IPS DF 6.9 (cell line): Measurements from ENCODE around the gene PLXNA2.

Experiments used
- DNase-seq: peaks from one replicate; pipeline ENCODE4 v3.0.0-alpha.2; 2013; ENCODE audit warnings: low read depth, low spot score
- H3K27ac ChIP-seq: one replicate; pipeline ENCODE4 v1.5.1; 2013; ENCODE audit warnings: low read length, control low read depth
- H3K27me3 ChIP-seq: 2 replicates; pipeline ENCODE4 v1.6.1; 2013; ENCODE audit warnings: mild to moderate bottlenecking, low read length; ENCODE audit not compliant: control insufficient read depth, insufficient read depth
- H3K36me3 ChIP-seq: 2 replicates; pipeline ENCODE4 v1.6.1; 2013; ENCODE audit warnings: low read length; ENCODE audit not compliant: control insufficient read depth, insufficient read depth
- H3K4me1 ChIP-seq: 2 replicates; pipeline ENCODE4 v1.6.1; 2013; ENCODE audit warnings: low read length; ENCODE audit not compliant: control insufficient read depth, insufficient read depth
- H3K4me3 ChIP-seq: 2 replicates; pipeline ENCODE4 v1.5.1; 2013; ENCODE audit warnings: mild to moderate bottlenecking, low read length
- H3K9me3 ChIP-seq: 2 replicates; pipeline ENCODE4 v1.6.1; 2013; ENCODE audit warnings: low read length, inconsistent platforms; ENCODE audit not compliant: control insufficient read depth, insufficient read depth
- WGBS: extraction: QIAGEN DNeasy Blood & Tissue Kit; methylation state at CpG from one replicate; pipeline ENCODE4 v1.1.7; 2013; ENCODE audit warnings: mixed read lengths, missing lambda C conversion rate; ENCODE audit not compliant: insufficient read length, insufficient coverage; 5-methylcytosine and 5-hydroxymethylcytosine counted together

The PLXNA2 gene

GRCh38 chr1:208171616-208172422, 72.4 kb downstream of the PLXNA2 start:
- WGBS: no CpG with 5 or more reads among the region's 7 CpGs
- Histone ChIP-seq H3K4me3 (no peak overlapping the region), H3K27ac (no peak overlapping the region), H3K9me3 (no peaks in the 10 kb centered on the region), H3K4me1 (peaks cover 2% of the 10 kb centered on the region; the same call in 1 of the 2 replicates), H3K36me3 (no peaks in the 10 kb centered on the region), H3K27me3 (no peaks in the 10 kb centered on the region)
- DNase-seq: no peak

- no peak for DNase-seq
- no peaks in the 10 kb centered on the region for H3K27me3 ChIP-seq
- no peak overlapping the region for H3K27ac ChIP-seq
- peaks cover 5% of the 10 kb centered on the region; the same call in 1 of the 2 replicates for H3K4me1 ChIP-seq
- no peak overlapping the region for H3K4me3 ChIP-seq
- no CpG with 5 or more reads among the region's 4 CpGs for WGBS
- no peaks in the 10 kb centered on the region for H3K9me3 ChIP-seq
- H3K36me3 ChIP-seq: no peaks in the 10 kb centered on the region
These were observed 73.9 kb downstream of the PLXNA2 start for GRCh38 chr1:208170252-208170651.

DNA sequence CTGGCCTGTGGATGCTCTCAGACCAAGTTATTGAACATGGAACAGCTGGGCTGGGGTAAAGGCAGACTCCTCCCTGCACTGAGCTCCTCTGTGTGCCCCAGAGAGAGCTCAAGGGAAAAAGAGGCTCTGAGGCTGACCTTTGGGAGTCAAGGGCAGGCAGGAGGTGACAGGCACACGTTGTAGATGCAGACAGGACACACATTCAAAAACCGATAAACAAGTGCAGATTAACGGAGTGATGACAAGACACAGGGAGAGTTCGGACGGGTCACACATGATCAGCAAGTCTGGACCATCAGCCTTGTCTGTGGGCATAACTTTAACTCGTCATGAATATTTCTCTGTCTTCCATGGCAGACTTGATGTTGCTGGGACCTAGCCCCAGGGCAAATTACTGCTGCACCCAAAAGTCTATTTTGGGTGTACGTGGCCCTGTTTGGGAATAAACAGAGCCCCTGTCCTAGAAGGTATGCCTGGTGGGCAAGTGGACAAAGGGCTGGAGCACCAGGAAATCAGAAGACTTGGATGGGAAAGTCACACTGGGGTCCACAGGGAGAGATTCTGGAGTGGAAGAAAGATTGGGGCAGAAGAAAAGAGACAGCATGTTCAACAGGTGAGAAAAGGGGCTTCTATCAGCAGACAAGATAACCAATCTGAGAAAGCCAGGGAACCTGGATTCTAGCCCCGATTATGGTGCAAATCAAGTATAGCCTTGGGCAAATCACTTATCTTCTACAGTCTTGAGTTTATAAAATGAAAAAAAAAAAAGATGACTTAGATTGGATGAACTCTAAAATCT, 74.9 kb downstream of the PLXNA2 start:
- no peak overlapping the region for H3K4me3 ChIP-seq
- no CpG with 5 or more reads among the region's 8 CpGs for WGBS
- no peaks in the 10 kb centered on the region for H3K27me3 ChIP-seq
- DNase-seq: no peak
- H3K9me3 ChIP-seq: no peaks in the 10 kb centered on the region
- H3K4me1 ChIP-seq: peaks cover 5% of the 10 kb centered on the region; the same call in 1 of the 2 replicates
- H3K27ac ChIP-seq: no peak overlapping the region
- no peaks in the 10 kb centered on the region for H3K36me3 ChIP-seq

DNA sequence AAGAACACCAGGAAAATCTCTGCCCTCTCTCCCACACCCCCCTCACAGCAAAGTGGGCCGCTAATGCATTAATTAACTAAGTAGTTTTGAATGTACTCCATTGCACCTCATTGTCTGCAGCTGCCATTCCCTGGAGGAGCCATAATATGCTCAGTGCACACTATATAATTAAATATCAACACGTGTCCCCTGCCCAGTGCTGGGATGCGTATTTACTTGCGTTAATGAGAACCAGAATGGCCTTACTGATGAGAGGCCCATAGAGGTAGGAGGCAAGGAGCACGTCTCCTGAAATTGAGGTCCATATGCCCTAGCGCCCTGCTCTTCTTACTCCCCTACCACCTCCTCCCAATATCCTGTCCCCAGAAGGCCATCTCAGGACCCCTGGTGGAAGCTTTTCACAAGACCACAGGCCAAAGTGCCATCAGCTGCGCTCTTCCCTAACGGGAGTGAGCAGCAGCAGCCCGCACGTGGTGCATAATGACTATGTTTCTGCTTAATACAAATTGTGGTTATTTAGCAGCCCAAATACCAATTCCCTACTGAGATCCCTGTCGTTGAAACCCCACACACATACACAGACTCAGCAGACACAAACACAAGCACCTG, 76.8 kb downstream of the PLXNA2 start:
- DNase-seq: no peak
- Histone ChIP-seq H3K9me3 (no peaks in the 10 kb centered on the region), H3K27ac (no peak overlapping the region), H3K27me3 (no peaks in the 10 kb centered on the region), H3K4me1 (peaks cover 5% of the 10 kb centered on the region; the same call in 1 of the 2 replicates), H3K4me3 (no peak overlapping the region), H3K36me3 (no peaks in the 10 kb centered on the region)
- WGBS: no CpG with 5 or more reads among the region's 11 CpGs

DNA sequence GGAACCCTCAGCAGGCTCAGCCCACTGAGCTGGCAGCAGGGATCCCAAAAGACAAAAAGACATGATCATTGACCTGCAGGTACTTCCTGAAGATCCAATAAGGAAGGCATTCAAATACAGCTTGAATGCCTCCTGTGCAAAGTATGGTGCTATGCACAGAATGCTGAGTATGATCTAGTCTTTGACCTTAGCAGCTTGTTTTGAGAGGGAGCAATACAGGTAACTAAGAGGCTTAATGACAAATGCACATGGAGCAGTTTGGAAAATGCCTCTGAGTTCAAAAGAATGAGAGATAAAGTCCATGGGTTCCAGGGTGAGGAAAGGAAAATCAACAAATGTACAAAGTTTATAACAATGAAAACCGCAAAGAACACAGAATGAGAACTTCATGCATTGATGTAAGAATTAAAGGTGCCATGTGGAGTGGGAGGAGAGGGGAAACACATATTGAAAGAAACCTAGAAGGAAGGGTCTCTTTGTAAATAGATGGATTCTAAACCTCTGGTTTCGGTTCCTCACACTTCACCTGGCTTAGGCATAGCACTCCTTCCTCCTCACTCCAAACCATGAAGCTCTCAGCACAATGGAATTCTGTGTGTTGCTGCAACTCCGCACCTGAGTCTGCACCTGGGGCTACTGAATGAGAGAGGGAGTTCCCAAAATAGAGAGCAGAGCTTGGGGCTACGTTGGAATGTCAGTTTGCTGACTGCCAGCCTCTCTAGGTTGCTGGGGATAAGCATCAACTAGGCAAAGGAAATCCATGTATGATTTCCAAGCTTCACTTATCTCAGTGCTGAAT, 77.6 kb downstream of the PLXNA2 start:
- no peaks in the 10 kb centered on the region for H3K9me3 ChIP-seq
- H3K36me3 ChIP-seq: no peaks in the 10 kb centered on the region
- no peak for DNase-seq
- WGBS: no CpG with 5 or more reads among the region's 4 CpGs
- peaks cover 7% of the 10 kb centered on the region for H3K4me1 ChIP-seq
- no peak overlapping the region for H3K27ac ChIP-seq
- H3K27me3 ChIP-seq: no peaks in the 10 kb centered on the region
- no peak overlapping the region for H3K4me3 ChIP-seq

DNA sequence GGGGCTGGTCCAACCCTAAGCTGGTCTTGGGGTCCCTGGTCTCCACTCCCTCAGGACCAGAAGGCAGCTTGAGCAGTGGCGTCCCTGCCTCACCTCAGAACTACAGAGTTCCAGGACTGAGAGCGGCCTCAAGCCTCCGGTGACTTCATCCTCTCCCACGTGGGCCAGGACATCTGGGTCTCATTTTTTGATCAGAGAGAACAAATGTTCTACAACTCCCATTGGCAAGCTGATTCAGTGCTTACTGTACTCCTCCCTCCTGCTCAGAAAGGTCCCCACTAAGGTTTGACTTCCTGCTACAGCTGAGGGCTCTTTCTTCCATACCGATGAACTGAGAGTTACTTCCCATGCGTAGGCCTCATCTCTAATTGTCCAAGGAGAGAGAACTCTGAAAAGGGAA, 78.5 kb downstream of the PLXNA2 start:
- no CpG with 5 or more reads among the region's 6 CpGs for WGBS
- Histone ChIP-seq H3K27me3 (no peaks in the 10 kb centered on the region), H3K4me3 (no peak overlapping the region), H3K27ac (no peak overlapping the region), H3K36me3 (no peaks in the 10 kb centered on the region), H3K4me1 (peaks cover 7% of the 10 kb centered on the region), H3K9me3 (no peaks in the 10 kb centered on the region)
- DNase-seq: no peak

- no CpG with 5 or more reads among the region's 12 CpGs for WGBS
- Histone ChIP-seq H3K27ac (no peak overlapping the region), H3K4me3 (no peak overlapping the region), H3K27me3 (no peaks in the 10 kb centered on the region), H3K9me3 (no peaks in the 10 kb centered on the region), H3K36me3 (no peaks in the 10 kb centered on the region), H3K4me1 (peaks cover 10% of the 10 kb centered on the region)
- DNase-seq: no peak
These were observed 79.6 kb downstream of the PLXNA2 start for GRCh38 chr1:208164609-208165008.

DNA sequence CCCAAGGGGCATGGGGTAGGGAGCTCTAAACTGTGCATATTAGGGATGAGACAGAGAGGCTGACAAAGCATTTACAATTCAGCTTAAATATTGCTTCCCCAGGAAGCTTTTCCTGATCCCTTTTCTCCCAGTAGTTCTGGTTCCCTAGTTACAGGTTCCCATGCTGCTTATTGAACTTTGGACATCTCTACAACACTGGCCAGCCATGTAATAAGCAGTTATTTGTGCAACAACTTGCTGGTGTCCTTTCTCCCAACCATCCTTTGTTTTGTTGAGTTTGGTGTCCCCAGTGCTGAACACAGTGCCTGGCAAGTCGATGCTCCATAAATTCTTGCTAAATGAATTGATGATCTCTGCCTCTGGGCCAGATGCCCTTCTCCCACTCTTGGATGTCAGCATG, 80.6 kb downstream of the PLXNA2 start:
- DNase-seq: no peak
- no CpG with 5 or more reads among the region's 1 CpG for WGBS
- no peaks in the 10 kb centered on the region for H3K27me3 ChIP-seq
- H3K9me3 ChIP-seq: no peaks in the 10 kb centered on the region
- peaks cover 12% of the 10 kb centered on the region for H3K4me1 ChIP-seq
- H3K27ac ChIP-seq: no peak overlapping the region
- H3K36me3 ChIP-seq: no peaks in the 10 kb centered on the region
- H3K4me3 ChIP-seq: no peak overlapping the region

GRCh38 chr1:208162903-208163302, 81.3 kb downstream of the PLXNA2 start:
- H3K9me3 ChIP-seq: no peaks in the 10 kb centered on the region
- no peak overlapping the region for H3K4me3 ChIP-seq
- H3K36me3 ChIP-seq: no peaks in the 10 kb centered on the region
- H3K27me3 ChIP-seq: no peaks in the 10 kb centered on the region
- DNase-seq: no peak
- no CpG with 5 or more reads among the region's 1 CpG for WGBS
- H3K4me1 ChIP-seq: peaks cover 12% of the 10 kb centered on the region
- no peak overlapping the region for H3K27ac ChIP-seq
